HUES48 (cell line): ENCODE results near the gene REPS1.

Experiments used
- H3K27ac ChIP-seq: one replicate; pipeline ENCODE4 v1.7.0; 2013; ENCODE audit warnings: low read depth, low read length, inconsistent platforms
- H3K27me3 ChIP-seq: 2 replicates; pipeline ENCODE4 v1.6.1; 2013; ENCODE audit warnings: mild to moderate bottlenecking, low read length; ENCODE audit not compliant: control insufficient read depth, insufficient read depth
- H3K36me3 ChIP-seq: 2 replicates; pipeline ENCODE4 v1.6.1; 2013; ENCODE audit warnings: low read length; ENCODE audit not compliant: control insufficient read depth, insufficient read depth
- H3K4me1 ChIP-seq: 2 replicates; pipeline ENCODE4 v1.6.1; 2013; ENCODE audit warnings: mild to moderate bottlenecking, low read length; ENCODE audit not compliant: control insufficient read depth, insufficient read depth
- H3K4me3 ChIP-seq: 2 replicates; pipeline ENCODE4 v1.5.1; 2013; ENCODE audit warnings: mild to moderate bottlenecking, low read depth, low read length
- H3K9ac ChIP-seq: 2 replicates; pipeline ENCODE4 v1.6.1; 2013; ENCODE audit warnings: mild to moderate bottlenecking, low read depth, low read length, moderate library complexity
- H3K9me3 ChIP-seq: 2 replicates; pipeline ENCODE4 v1.6.1; 2013; ENCODE audit warnings: low read length; ENCODE audit not compliant: control insufficient read depth, insufficient read depth

REPS1 gene

DNA sequence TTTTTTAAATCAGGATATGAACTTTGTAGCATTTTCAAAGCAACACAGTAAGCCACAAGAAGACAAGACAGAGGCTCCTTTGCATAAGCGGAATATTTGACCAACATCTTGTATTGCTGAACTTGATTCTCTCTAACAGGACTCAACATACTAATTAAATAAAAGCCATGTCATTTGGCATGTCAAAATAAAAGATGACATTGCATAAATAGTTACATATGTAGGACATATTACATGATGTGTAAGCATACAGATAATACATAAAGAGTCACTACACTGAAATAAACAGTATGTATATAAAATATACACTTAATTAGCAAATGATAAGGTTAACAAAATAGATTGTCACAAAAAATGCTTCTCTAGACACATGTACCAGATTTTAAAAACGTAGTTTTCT is 62.2 kb downstream of the REPS1 start:
- Histone ChIP-seq H3K9ac (no peak overlapping the region), H3K27ac (no peak overlapping the region), H3K9me3 (no peaks in the 10 kb centered on the region), H3K4me3 (no peak overlapping the region), H3K4me1 (no peaks in the 10 kb centered on the region), H3K27me3 (no peaks in the 10 kb centered on the region), H3K36me3 (peaks cover 56% of the 10 kb centered on the region)

DNA sequence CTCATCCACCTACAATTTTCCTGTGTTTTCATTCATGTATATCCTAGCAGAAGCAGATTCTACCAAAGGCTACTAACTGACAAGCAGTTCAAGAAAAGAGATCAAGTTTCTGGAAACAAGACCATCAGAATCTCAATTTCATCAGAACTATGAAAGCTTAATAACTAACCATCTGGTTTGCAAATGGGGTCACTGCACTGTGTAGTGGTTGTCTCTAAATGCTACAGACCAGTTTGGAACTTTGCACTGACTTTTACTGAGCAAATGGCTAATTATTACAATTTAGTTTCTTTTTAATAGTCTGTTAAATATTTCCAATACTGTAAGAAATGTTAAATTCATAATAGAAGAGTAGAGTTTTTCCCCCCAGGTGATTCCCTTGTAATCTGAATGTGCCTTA is 64.5 kb downstream of the REPS1 start:
- H3K27ac ChIP-seq: no peak overlapping the region
- no peak overlapping the region for H3K4me3 ChIP-seq
- H3K9ac ChIP-seq: no peak overlapping the region
- H3K4me1 ChIP-seq: no peaks in the 10 kb centered on the region
- H3K27me3 ChIP-seq: no peaks in the 10 kb centered on the region
- H3K9me3 ChIP-seq: no peaks in the 10 kb centered on the region
- H3K36me3 ChIP-seq: peaks cover 63% of the 10 kb centered on the region

GRCh38 chr6:138920906-138921305 is 67.1 kb downstream of the REPS1 start:
- H3K9me3 ChIP-seq: no peaks in the 10 kb centered on the region
- H3K36me3 ChIP-seq: peaks cover 64% of the 10 kb centered on the region
- no peak overlapping the region for H3K27ac ChIP-seq
- H3K4me3 ChIP-seq: no peak overlapping the region
- no peaks in the 10 kb centered on the region for H3K27me3 ChIP-seq
- H3K9ac ChIP-seq: no peak overlapping the region
- H3K4me1 ChIP-seq: no peaks in the 10 kb centered on the region

- Histone ChIP-seq H3K4me1 (no peaks in the 10 kb centered on the region), H3K27me3 (no peaks in the 10 kb centered on the region), H3K36me3 (peaks cover 96% of the 10 kb centered on the region), H3K4me3 (no peak overlapping the region), H3K9me3 (no peaks in the 10 kb centered on the region), H3K9ac (no peak overlapping the region), H3K27ac (no peak overlapping the region)
Observed at GRCh38 chr6:138914701-138915100, 73.4 kb downstream of the REPS1 start.

GRCh38 chr6:138912308-138912707 is 75.7 kb downstream of the REPS1 start:
- H3K36me3 ChIP-seq: peaks cover 96% of the 10 kb centered on the region
- H3K9ac ChIP-seq: no peak overlapping the region
- no peak overlapping the region for H3K4me3 ChIP-seq
- no peak overlapping the region for H3K27ac ChIP-seq
- H3K9me3 ChIP-seq: no peaks in the 10 kb centered on the region
- H3K4me1 ChIP-seq: no peaks in the 10 kb centered on the region
- H3K27me3 ChIP-seq: no peaks in the 10 kb centered on the region

GRCh38 chr6:138909975-138910374 is 78.1 kb downstream of the REPS1 start:
- Histone ChIP-seq H3K4me1 (no peaks in the 10 kb centered on the region), H3K27ac (no peak overlapping the region), H3K27me3 (no peaks in the 10 kb centered on the region), H3K9me3 (no peaks in the 10 kb centered on the region), H3K4me3 (no peak overlapping the region), H3K36me3 (peaks cover 97% of the 10 kb centered on the region), H3K9ac (no peak overlapping the region)

GRCh38 chr6:138909511-138909910 is 78.5 kb downstream of the REPS1 start:
- Histone ChIP-seq H3K4me3 (no peak overlapping the region), H3K9ac (no peak overlapping the region), H3K36me3 (peaks cover 97% of the 10 kb centered on the region), H3K27me3 (no peaks in the 10 kb centered on the region), H3K4me1 (no peaks in the 10 kb centered on the region), H3K9me3 (no peaks in the 10 kb centered on the region), H3K27ac (no peak overlapping the region)

- Histone ChIP-seq H3K36me3 (peaks cover 97% of the 10 kb centered on the region), H3K4me3 (no peak overlapping the region), H3K27me3 (no peaks in the 10 kb centered on the region), H3K9me3 (no peaks in the 10 kb centered on the region), H3K4me1 (no peaks in the 10 kb centered on the region), H3K9ac (no peak overlapping the region), H3K27ac (no peak overlapping the region)
Observed at GRCh38 chr6:138907167-138907566, 80.9 kb downstream of the REPS1 start.

GRCh38 chr6:138897031-138897430 is 91.0 kb downstream of the REPS1 start:
- Histone ChIP-seq H3K9ac (no peak overlapping the region), H3K27ac (no peak overlapping the region), H3K4me1 (0 out of 2 replicates have a peak, but pooled peaks cover 2% of the 10 kb centered on the region), H3K4me3 (no peak overlapping the region), H3K27me3 (no peaks in the 10 kb centered on the region), H3K36me3 (peaks cover 28% of the 10 kb centered on the region), H3K9me3 (no peaks in the 10 kb centered on the region)

- Histone ChIP-seq H3K27ac (no peak overlapping the region), H3K27me3 (no peaks in the 10 kb centered on the region), H3K4me3 (no peak overlapping the region), H3K9ac (no peak overlapping the region), H3K9me3 (no peaks in the 10 kb centered on the region), H3K36me3 (peaks cover 20% of the 10 kb centered on the region), H3K4me1 (peaks cover 9% of the 10 kb centered on the region)
Observed at GRCh38 chr6:138896104-138896756, 91.8 kb downstream of the REPS1 start.

DNA sequence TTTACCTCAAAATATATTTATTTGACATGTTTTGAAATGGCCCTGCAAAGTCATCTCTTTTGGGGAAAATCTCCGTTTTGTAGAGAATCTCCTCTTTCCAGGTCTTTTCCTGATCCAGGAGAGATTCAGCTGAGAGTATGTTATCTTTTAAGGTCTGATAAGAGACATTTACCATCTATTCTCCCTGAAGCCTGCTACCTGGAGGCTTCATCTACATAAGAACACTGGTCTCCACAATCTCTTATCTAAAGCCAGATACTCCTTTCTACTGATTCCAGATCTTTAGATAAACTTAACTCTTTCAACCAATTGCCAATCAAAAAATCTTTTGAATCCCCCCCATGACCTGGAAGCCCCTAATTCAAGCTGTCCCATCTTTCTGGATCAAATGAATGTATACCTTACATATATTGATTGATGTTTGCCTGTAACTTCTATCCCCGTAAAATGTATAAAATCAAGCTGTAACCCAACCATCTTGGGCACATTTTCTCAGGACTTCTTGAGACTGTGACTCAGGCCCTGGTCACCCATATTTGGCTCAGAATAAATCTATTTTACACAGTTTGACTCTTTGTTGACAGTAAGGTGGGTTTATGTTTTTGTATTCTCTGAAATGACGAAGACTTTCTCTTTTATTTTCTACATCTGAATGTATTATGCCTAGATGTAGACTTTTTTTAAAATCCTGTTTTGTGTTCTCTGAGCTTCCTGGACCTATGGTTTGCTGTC is 96.6 kb downstream of the REPS1 start:
- Histone ChIP-seq H3K9ac (no peak overlapping the region), H3K27ac (peak overlapping the region; percentile 5), H3K4me3 (no peak overlapping the region), H3K9me3 (no peaks in the 10 kb centered on the region), H3K36me3 (no peaks in the 10 kb centered on the region), H3K4me1 (peaks cover 14% of the 10 kb centered on the region), H3K27me3 (no peaks in the 10 kb centered on the region)
